GM12865 (cell line): ENCODE measurements around the gene SEL1L.

Experiments
- DNase-seq: peaks from one replicate; pipeline ENCODE4 v3.0.0; 2010; ENCODE audit warnings: low read depth
- H3K4me3 ChIP-seq: 2 replicates; pipeline ENCODE4 v1.5.1; 2011; ENCODE audit warnings: mild to moderate bottlenecking, low read depth, low read length, control low read depth
- CTCF ChIP-seq: IDR thresholded peaks from 2 replicates; pipeline ENCODE4 v1.5.1; 2011; ENCODE audit warnings: low read length, control low read depth, low read depth, inconsistent platforms; ENCODE audit not compliant: insufficient read depth; ENCODE audit errors: missing control alignments

SEL1L gene

GRCh38 chr14:81562818-81563217 lies 29.2 kb upstream of the SEL1L start:
- no peak overlapping the region for H3K4me3 ChIP-seq
- no peak for DNase-seq
- TF ChIP-seq CTCF: no peak

DNA sequence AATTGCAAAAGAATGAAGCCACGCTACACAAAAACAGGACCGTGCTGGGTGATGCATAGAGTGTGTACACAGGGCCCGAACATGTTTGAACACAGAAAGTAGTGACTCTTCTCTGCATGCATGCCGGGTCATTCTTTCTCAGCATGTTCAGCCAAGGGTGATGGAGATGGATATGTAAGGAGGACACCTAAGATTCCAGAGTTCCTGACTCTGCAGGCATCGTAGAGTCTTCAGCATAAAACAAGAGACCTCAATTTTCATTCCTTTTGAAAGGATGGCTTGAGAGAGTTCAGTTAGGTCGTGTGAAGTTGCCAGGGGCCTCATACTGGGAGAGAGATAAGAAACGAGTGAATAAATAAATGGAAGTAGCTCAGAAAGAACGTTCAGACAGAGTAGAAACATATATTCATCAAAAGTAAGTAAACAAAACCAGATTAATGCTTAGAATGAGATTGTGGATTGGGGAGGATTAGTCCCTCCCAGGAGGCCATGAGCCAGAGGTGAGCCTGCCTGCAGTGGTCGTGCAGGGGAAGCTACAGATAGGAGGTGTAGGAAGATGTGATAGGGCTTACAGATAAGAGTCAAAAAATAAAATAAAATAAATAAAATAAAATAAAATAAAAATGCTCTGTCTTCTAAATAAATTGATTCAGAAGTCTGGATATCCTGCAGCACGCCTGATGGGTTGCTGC lies 27.6 kb upstream of the SEL1L start:
- no peak for TF ChIP-seq CTCF
- no peak overlapping the region for H3K4me3 ChIP-seq
- no peak for DNase-seq

GRCh38 chr14:81559385-81559784 lies 25.7 kb upstream of the SEL1L start:
- DNase-seq: no peak
- no peak overlapping the region for H3K4me3 ChIP-seq
- no peak for TF ChIP-seq CTCF

GRCh38 chr14:81557146-81557545 lies 23.5 kb upstream of the SEL1L start:
- TF ChIP-seq CTCF: no peak
- DNase-seq: no peak
- no peak overlapping the region for H3K4me3 ChIP-seq

DNA sequence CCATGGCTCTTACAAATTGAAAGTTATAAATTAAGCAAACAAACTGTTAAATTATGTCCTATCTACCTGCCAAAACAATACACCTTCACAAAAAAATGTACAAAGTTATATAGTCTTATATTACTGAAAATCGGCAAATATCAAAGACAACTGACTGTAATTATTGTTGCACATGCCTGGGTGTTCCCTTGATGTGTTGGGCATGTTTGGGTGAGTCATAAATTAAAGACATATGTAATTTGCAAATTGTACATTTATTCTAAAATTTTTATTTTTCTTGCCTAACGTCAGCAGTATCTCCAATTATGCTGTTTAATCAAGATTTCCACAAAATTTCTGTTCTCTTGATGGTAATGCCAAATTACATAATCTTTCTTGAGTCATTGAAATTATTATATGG lies 22.0 kb upstream of the SEL1L start:
- DNase-seq: no peak
- no peak overlapping the region for H3K4me3 ChIP-seq
- TF ChIP-seq CTCF: no peak

- DNase-seq: no peak
- no peak overlapping the region for H3K4me3 ChIP-seq
- TF ChIP-seq CTCF: no peak
Measured at GRCh38 chr14:81555051-81555450, 21.4 kb upstream of the SEL1L start.

DNA sequence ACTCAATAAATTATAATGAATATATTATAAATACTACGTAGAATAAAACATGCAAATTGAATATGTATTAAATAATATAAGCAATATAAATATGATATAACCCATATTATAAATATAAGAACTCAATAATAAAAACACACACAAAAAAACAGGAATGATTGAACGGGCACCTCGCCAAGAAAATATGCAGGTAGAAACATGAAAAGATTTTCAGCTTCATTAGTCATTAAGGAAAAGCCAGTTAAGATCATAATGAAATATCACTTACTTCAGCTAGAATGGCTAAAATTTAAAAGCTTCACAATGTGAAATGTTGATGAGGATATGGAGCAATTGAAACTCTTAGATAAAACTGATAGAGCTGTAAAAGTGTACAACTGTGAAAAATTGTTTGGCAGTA lies 17.8 kb upstream of the SEL1L start:
- H3K4me3 ChIP-seq: no peak overlapping the region
- DNase-seq: no peak
- TF ChIP-seq CTCF: no peak
